ENCODE data around the gene PTGFRN. TPM values are rescaled to one million over a fixed set of nuclear protein-coding genes. Genes with fewer than 3 reads are reported as not detected.

The PTGFRN gene
- total and polyA plus RNA-seq, 10 donors = 1.7 to 17.4 (median 10.6) TPM

GRCh38 chr1:116911779-116912469 lies 2.2 kb downstream of the PTGFRN start:
- no peak for DNase-seq
- intact Hi-C loops (cut with DNase I; ENCODE audit: low total_unique reads) = no loop called here
- WGBS, 5 donors = 83 to 93% (median 87%) methylated on average over 6 of the region's 6 CpGs
- H3K27me3 ChIP-seq (replicated peaks in 1 of 7) = peaks cover 0 to 44% (median 11%) of the 10 kb centered on the region in 7 donors
- H3K36me3 ChIP-seq = no peaks in the 10 kb centered on the region
- no peak overlapping the region for H3K27ac ChIP-seq
- peaks cover 0 to 44% (median 25%) of the 10 kb centered on the region in 6 donors for H3K4me1 ChIP-seq
- no peak overlapping the region for H3K4me3 ChIP-seq
- no peaks in the 10 kb centered on the region for H3K9me3 ChIP-seq
- no peak for TF ChIP-seq POLR2AphosphoS5 (IDR thresholded peaks at IDR 0.05)
- no peak for TF ChIP-seq CTCF (IDR thresholded peaks at IDR 0.05 in 8 of 11, conservative IDR thresholded peaks at IDR 0.05 in 3 of 11)
- TF ChIP-seq POLR2A (IDR thresholded peaks at IDR 0.05) = no peak

- TF ChIP-seq POLR2A (IDR thresholded peaks at IDR 0.05) = no peak
- TF ChIP-seq CTCF (IDR thresholded peaks at IDR 0.05 in 8 of 11, conservative IDR thresholded peaks at IDR 0.05 in 3 of 11) = no peak
- no peak for TF ChIP-seq POLR2AphosphoS5 (IDR thresholded peaks at IDR 0.05)
- Histone ChIP-seq H3K4me3 (no peak overlapping the region), H3K27me3 (replicated peaks in 1 of 7) (peaks cover 0 to 44% (median 11%) of the 10 kb centered on the region in 7 donors), H3K27ac (no peak overlapping the region), H3K4me1 (peaks cover 0 to 45% (median 29%) of the 10 kb centered on the region in 6 donors), H3K9me3 (no peaks in the 10 kb centered on the region), H3K36me3 (no peaks in the 10 kb centered on the region)
- no peak for DNase-seq
- intact Hi-C loops (cut with DNase I; ENCODE audit: low total_unique reads) = no loop called here
- WGBS, 5 donors = 87 to 97% (median 93%) methylated on average over 2 of the region's 2 CpGs
These were observed 3.1 kb downstream of the PTGFRN start for GRCh38 chr1:116912846-116913245.

GRCh38 chr1:116913941-116914340 lies 4.2 kb downstream of the PTGFRN start:
- intact Hi-C loops (cut with DNase I; ENCODE audit: low total_unique reads) = no loop called here
- Histone ChIP-seq H3K27ac (no peak overlapping the region), H3K9me3 (no peaks in the 10 kb centered on the region), H3K27me3 (replicated peaks in 1 of 7) (peaks cover 0 to 40% (median 11%) of the 10 kb centered on the region in 7 donors), H3K36me3 (no peaks in the 10 kb centered on the region), H3K4me3 (no peak overlapping the region), H3K4me1 (peaks cover 0 to 45% (median 29%) of the 10 kb centered on the region in 6 donors)
- 86 to 96% (median 89%) methylated on average over 4 of the region's 4 CpGs for WGBS, 5 donors
- DNase-seq = no peak
- TF ChIP-seq POLR2AphosphoS5 (IDR thresholded peaks at IDR 0.05) = no peak
- no peak for TF ChIP-seq POLR2A (IDR thresholded peaks at IDR 0.05)
- TF ChIP-seq CTCF (IDR thresholded peaks at IDR 0.05 in 8 of 11, conservative IDR thresholded peaks at IDR 0.05 in 3 of 11) = no peak

GRCh38 chr1:116914667-116915066 lies 5.0 kb downstream of the PTGFRN start:
- intact Hi-C loops (cut with DNase I; ENCODE audit: low total_unique reads) = no loop called here
- TF ChIP-seq POLR2AphosphoS5 (IDR thresholded peaks at IDR 0.05) (no peak), POLR2A (IDR thresholded peaks at IDR 0.05) (no peak), CTCF (IDR thresholded peaks at IDR 0.05 in 8 of 11, conservative IDR thresholded peaks at IDR 0.05 in 3 of 11) (no peak)
- H3K9me3 ChIP-seq = no peaks in the 10 kb centered on the region
- DNase-seq = no peak
- H3K27me3 ChIP-seq (replicated peaks in 1 of 7) = peaks cover 0 to 33% (median 9%) of the 10 kb centered on the region in 7 donors
- H3K4me1 ChIP-seq = peaks cover 0 to 41% (median 25%) of the 10 kb centered on the region in 6 donors
- H3K4me3 ChIP-seq = no peak overlapping the region
- H3K27ac ChIP-seq = no peak overlapping the region
- H3K36me3 ChIP-seq = no peaks in the 10 kb centered on the region
- 86 to 93% (median 90%) methylated on average over 7 of the region's 7 CpGs for WGBS, 5 donors

Data from spleen (tissue), 11 donors.